ENCODE results near the gene ADAMTSL1. TPM values are rescaled to one million over a fixed set of nuclear protein-coding genes. Genes with fewer than 3 reads are reported as not detected.

ADAMTSL1 gene
- total and polyA plus RNA-seq, 2 of the 8 experiments (the other 6 are each of a cell fraction or from before 2014, with no cell fraction given) = 0.84 to 1.1 TPM

DNA sequence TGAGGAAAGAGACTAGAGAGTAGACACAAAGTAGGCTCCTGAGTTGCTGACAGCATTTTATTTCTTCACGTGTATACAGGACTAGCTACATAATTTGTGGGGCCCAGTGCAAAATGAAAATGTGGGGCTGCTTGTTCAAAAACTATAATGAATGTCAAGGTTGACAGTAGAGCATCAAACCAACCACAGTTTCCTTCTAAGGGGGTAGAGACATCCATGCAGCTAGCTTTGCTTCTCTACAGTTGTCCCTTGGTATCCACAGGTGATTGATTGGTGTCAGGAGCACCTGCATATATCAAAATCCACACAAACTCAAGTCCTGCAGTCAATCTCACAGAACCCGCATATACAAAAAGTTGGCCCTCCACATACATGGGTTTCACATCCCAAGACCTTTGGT is 429.5 kb downstream of the ADAMTSL1 start:
- no peaks in the 10 kb centered on the region for H4K20me1 ChIP-seq (replicated peaks in 1 of 2; ENCODE audit: control insufficient read depth in 1 of 2, insufficient read depth in 2 of 2, low read length in 2 of 2)
- no peak overlapping the region for H3K18ac ChIP-seq (ENCODE audit: extremely low read depth, low read length)
- H3K27ac ChIP-seq (ENCODE audit: low read depth, low read length) = no peak overlapping the region
- no peak overlapping the region for H3K4me3 ChIP-seq (ENCODE audit: extremely low read depth in 1 of 4, insufficient read depth in 2 of 4, low read depth in 3 of 4, low read length in 4 of 4)
- no peak overlapping the region for H4K8ac ChIP-seq (ENCODE audit: extremely low read depth, insufficient read depth, low read length)
- H2BK15ac ChIP-seq (ENCODE audit: low read length) = no peak overlapping the region
- no peak overlapping the region for H2BK5ac ChIP-seq (ENCODE audit: low read depth, low read length)
- no peaks in the 10 kb centered on the region for H3K4me1 ChIP-seq (replicated peaks in 1 of 4; ENCODE audit: control insufficient read depth in 3 of 4, insufficient read depth in 4 of 4, low read length in 3 of 4)
- H3K9ac ChIP-seq (replicated peaks in 1 of 4; ENCODE audit: extremely low read depth in 1 of 4, low read depth in 3 of 4, low read length in 3 of 4) = no peak overlapping the region
- H3K4me2 ChIP-seq (ENCODE audit: insufficient read depth in 1 of 2, low read depth in 2 of 2, low read length in 2 of 2) = no peak overlapping the region
- 97% methylated on average over 2 of the region's 2 CpGs; no CpG with 5 or more reads in 1 of the 2 experiments for WGBS, 2 experiments (ENCODE audit: extremely low coverage in 1 of 2, insufficient coverage in 1 of 2, insufficient read length in 1 of 2, insufficient replicate concordance in 2 of 2, low coverage in 1 of 2, low lambda C conversion rate in 2 of 2, missing lambda C conversion rate in 1 of 2)
- H2BK12ac ChIP-seq (ENCODE audit: low read depth, low read length) = no peak overlapping the region
- no peak overlapping the region for H2AK5ac ChIP-seq (ENCODE audit: low read depth, low read length)
- no peak overlapping the region for H2BK120ac ChIP-seq (replicated peaks; ENCODE audit: low read depth, low read length)
- H4K91ac ChIP-seq (replicated peaks; ENCODE audit: insufficient read length, low read length) = no peak overlapping the region
- H3K36me3 ChIP-seq (ENCODE audit: control insufficient read depth in 2 of 4, insufficient read depth in 4 of 4, low read length in 3 of 4) = no peaks in the 10 kb centered on the region
- CTCF ChIA-PET (ENCODE audit: partially characterized antibody) = interaction anchor here (0.6 kb wide), 2 partner anchors 878 to 1033 kb away, joined by 3 read pairs; no protein-coding TSS in a partner anchor
- no peaks in the 10 kb centered on the region for H3K79me1 ChIP-seq (ENCODE audit: low read depth, low read length)
- no peak overlapping the region for H3K14ac ChIP-seq (ENCODE audit: insufficient read length)
- H3K9me3 ChIP-seq (ENCODE audit: insufficient read depth in 2 of 2, low read depth in 1 of 2, low read length in 1 of 2) = no peaks in the 10 kb centered on the region
- H3K56ac ChIP-seq (replicated peaks; ENCODE audit: insufficient read length, low read depth, low read length) = no peak overlapping the region
- no peak overlapping the region for H4K5ac ChIP-seq (ENCODE audit: insufficient read length, low read depth, low read length)
- no peaks in the 10 kb centered on the region for H3K23me2 ChIP-seq (ENCODE audit: low read depth, low read length)
- H3K79me2 ChIP-seq (ENCODE audit: control insufficient read depth in 1 of 2, insufficient read depth in 2 of 2, low read length in 2 of 2) = no peaks in the 10 kb centered on the region
- POLR2A ChIA-PET (ENCODE audit: partially characterized antibody) = no interaction called here
- H3K27me3 ChIP-seq (replicated peaks in 1 of 4; ENCODE audit: control insufficient read depth in 3 of 4, extremely low read depth in 1 of 4, insufficient read depth in 3 of 4, low read length in 3 of 4) = no peaks in the 10 kb centered on the region
- H3K4ac ChIP-seq (replicated peaks; ENCODE audit: insufficient read length, low read depth, low read length) = no peak overlapping the region
- FAIRE-seq = no peak
- H3K23ac ChIP-seq (ENCODE audit: insufficient read length) = no peak overlapping the region
- DNase-seq (ENCODE audit: low read depth in 1 of 2, low spot score in 2 of 2) = no peak
- no peak overlapping the region for H2AFZ ChIP-seq (ENCODE audit: low read length)
- H2BK20ac ChIP-seq (ENCODE audit: low read length) = no peak overlapping the region
- no peak for TF ChIP-seq CHD2 (IDR thresholded peaks at IDR 0.05; ENCODE audit: low read length)
- TF ChIP-seq TEAD4 (IDR thresholded peaks at IDR 0.05; ENCODE audit: low read depth, low read length) = no peak
- TF ChIP-seq BRCA1 (IDR thresholded peaks at IDR 0.05; ENCODE audit: low read depth, low read length) = no peak
- TF ChIP-seq SAP30 (IDR thresholded peaks at IDR 0.05; ENCODE audit: insufficient read depth, insufficient replicate concordance, low read length) = no peak
- TF ChIP-seq SIN3A (conservative IDR thresholded peaks at IDR 0.05 in 1 of 2, IDR thresholded peaks at IDR 0.05 in 1 of 2; ENCODE audit: low read depth in 1 of 2, low read length in 2 of 2) = no peak
- no peak for TF ChIP-seq SUZ12 (IDR thresholded peaks at IDR 0.05; ENCODE audit: low read length)
- TF ChIP-seq POU5F1 (IDR thresholded peaks at IDR 0.05; ENCODE audit: low read depth, low read length) = no peak
- TF ChIP-seq JUN (IDR thresholded peaks at IDR 0.05; ENCODE audit: low read depth, low read length) = no peak
- no peak for TF ChIP-seq NRF1 (IDR thresholded peaks at IDR 0.05; ENCODE audit: low read depth, low read length)
- no peak for TF ChIP-seq FOSL1 (IDR thresholded peaks at IDR 0.05; ENCODE audit: insufficient read depth, low read depth, low read length)
- no peak for TF ChIP-seq RFX5 (IDR thresholded peaks at IDR 0.05; ENCODE audit: borderline replicate concordance, low read depth, low read length)
- no peak for TF ChIP-seq KDM1A (IDR thresholded peaks at IDR 0.05; ENCODE audit: borderline replicate concordance, low read length)
- TF ChIP-seq EP300 (IDR thresholded peaks at IDR 0.05; ENCODE audit: borderline replicate concordance in 1 of 2, low read depth in 2 of 2, low read length in 2 of 2) = no peak

All from H1 (cell line).